OCI-M2 (cell line): ENCODE data around the gene KIF2C.
A peak's percentile ranks its signal among the peaks of the same experiment; 100 is the strongest.

Source experiments
- DNase-seq: peaks from one replicate; lab custom pipeline; 2025; ENCODE audit not compliant: unreplicated experiment; lab: John Stamatoyannopoulos, UW

The KIF2C gene

DNA sequence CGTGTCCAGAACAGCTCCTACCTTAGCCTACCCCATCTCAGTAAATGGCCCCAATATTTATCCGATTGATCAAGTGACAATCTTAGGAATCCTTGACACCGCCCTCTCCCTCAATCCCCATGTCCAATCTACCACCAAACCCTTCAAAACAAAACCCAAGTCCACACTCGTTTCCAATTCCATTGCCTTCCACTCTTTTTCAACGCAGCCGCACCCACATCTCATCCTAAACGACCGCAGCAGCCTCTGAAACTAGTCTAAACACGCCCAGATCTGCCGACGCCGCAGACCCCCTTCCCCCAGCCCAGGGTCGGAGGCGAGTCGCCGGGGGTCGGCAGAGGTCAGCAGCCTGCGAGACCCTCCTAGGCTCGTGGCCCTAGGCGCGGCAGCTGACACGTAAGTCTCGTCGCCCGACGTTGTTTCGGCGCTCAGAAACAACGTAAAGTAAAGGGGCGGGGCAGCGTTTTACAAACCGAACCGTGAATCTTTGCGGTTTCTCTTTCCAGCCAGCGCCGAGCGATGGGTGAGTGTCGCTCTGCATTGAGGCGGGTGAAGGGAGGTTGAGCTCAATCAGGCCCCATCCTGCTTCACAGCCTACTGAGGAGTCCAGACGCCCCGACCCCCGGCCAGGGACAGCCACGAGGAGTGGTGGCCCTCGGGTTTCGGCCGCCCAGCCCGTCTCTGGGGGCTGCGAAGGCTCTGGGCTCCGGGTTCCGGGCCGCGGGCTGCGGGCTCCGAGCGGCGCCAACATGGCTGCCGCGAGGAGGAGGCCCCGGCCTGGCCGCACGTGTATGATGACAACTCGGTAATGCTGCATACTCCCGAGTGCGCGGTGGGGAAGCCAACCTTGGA, 35.7 kb downstream of the KIF2C start, which contains the start of gene RPS8:
TSS of gene RPS8 (plus strand) at position 463 of the 852 bp plus-strand sequence. CDS start at position 520, 57 bp downstream.
- DNase-seq: peak; percentile 71

DNA sequence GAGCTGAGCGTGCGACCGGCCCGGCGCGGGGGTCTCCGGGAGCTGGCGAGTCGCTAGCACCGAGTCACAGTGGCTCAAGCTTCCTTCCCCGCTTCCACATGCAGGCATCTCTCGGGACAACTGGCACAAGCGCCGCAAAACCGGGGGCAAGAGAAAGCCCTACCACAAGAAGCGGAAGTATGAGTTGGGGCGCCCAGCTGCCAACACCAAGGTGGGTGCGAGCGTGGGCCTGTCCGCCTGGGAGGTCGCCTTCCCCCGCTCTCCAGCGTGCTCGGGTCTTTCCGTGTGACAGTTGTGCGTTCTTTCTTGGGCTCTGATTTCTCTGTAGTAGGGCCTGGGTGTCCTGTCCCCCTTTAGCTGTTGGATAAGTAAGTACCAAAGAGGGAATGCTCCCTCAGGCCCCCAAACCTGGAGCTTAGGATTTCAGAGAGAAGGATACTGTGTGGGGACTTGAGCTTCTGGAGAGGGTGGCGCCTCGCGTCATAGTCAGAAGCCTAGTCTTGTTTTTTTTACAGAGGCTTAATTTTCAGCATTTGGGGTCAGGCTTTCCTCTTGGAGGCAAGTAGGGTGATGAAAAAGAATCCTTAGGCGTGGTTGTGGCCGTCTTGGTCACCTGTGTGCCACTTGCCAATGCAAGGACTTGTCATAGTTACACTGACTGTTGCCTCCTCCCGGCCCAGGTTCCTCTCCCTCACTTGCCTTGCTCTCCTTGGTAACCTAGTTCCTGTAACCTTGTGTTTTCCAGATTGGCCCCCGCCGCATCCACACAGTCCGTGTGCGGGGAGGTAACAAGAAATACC, 36.5 kb downstream of the KIF2C start:
- no peak for DNase-seq

DNA sequence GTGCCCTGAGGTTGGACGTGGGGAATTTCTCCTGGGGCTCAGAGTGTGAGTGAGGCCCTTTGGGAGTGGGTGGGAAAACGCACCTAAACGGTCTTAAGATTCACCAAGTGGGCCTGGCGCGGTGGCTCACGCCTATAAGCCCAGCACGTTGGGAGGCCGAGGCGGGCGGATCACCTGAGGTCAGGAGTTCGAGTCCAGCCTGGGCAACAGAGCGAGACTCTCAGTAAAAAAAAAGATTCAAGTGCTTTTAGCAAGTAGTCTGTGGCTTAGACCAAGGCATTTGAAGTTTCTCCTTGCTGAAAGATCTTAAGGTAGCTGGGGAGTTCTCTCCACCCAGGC, 37.1 kb downstream of the KIF2C start:
- DNase-seq: no peak

DNA sequence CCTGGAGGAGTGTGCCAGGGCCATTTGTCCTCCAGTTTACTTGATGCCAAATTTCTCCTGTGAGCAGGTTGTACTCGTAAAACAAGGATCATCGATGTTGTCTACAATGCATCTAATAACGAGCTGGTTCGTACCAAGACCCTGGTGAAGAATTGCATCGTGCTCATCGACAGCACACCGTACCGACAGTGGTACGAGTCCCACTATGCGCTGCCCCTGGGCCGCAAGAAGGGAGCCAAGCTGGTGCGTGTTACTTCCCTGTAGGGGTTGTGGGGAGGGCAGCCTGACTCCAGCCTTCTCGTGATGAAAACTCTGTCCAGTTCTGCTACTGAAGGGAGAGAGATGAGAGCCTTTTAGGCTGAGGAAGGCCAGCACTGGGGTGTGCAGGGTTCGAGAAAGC, 37.9 kb downstream of the KIF2C start:
- no peak for DNase-seq

DNA sequence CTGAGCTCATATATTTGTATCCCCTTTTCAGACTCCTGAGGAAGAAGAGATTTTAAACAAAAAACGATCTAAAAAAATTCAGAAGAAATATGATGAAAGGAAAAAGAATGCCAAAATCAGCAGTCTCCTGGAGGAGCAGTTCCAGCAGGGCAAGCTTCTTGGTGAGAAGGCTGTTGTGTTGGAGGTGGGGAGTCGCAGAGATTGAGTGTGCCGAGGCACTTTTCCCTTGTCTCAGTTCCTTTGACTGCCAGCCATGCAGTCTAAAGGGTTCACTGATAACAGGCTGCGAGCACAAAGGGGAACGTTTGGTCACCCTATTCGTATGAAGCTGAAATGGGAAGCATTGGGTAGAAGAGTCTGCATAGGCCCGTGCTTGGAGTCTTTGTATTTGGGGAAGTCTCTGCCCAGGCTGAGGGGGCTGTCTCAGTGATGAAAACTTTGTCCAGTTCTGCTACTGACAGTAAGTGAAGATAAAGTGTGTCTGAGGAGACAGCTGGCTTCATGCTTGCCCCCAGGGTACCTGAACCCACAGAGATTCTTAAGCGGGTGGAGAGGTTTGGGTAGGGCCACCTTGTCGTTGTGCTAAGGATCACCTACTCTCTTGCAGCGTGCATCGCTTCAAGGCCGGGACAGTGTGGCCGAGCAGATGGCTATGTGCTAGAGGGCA, 38.5 kb downstream of the KIF2C start:
- no peak for DNase-seq

DNA sequence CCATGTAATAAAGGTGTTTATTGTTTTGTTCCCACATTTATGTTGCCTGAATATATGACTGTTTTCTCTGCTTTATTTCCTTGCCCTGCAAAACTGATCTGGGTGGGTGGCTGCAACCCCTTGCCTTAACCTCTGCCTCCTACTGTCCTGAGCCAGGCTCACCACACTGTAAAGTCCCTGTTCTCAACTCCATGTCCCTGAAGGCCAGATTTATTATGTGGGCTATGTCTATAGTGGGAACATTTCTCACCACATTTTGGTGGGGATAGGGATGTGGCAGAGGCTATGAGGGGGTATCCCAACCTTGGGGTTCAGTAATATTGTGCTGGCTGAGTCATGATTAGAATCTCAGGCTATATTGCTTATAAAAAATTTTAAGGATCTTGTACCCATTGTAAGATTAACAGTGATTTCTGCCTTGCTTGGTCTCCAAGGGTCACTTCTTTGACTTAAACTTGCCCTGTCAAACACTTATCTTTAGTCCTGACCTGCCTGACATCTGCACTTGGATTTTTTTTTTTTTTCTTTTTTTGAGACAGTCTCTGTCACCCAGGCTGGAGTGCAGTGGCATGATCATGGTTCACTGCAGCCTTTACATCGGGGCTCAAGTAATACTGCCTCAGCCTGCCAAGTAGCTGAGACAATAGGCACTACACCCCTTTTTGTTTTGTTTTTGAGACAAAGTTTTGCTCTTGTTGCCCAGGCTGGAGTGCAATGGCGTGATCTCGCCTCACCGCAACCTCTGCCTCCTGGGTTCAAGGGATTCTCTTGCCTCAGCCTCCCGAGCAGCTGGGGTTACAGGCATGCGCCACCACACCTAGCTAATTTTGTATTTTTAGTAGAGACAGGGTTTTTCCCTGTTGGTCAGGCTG, 39.3 kb downstream of the KIF2C start:
- DNase-seq: no peak

DNA sequence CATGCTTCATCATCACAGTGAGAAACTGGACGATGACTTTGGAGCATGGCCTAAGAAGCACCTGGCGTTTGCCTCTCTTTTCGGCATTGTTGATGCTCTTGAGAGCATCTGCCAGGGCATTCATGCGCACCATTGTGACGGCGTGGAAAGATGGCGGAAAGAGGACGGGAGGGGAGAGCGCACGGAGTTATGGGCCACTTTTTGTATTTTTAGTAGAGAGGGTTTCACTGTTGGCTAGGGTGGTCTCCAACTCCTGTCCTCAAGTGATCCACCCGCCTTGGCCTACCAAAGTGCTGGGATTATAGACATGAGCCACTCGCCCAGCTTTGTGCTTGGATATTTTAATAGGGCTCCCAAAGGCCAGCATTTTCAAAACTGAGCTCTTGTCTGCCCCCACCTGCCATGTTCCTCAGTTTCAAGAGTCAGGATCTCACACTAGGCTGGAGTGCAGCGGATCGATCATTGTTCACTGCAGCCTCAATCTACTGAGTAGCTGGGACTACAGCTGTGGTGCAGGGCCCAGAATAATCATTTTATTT, 41.0 kb downstream of the KIF2C start:
- DNase-seq: no peak

DNA sequence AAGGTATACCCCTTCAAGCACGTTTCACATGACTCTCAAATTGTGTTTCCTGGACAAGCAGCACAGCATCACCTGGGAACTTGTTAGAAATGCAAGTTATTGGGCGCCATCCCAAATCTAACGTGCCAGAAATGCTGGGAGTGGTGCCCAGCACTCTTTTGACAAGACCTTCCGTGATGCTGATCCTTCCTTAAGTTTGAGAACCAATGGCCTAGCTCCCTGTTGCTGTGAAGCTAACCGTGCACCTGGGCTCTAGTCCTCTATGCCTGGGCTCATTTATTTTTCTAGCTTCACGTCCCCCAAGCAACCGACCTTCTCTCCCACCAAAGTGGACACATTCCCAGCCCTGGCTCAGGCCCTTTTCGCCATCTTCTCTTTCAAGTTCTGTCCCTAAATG, 44.1 kb downstream of the KIF2C start:
- no peak for DNase-seq

DNA sequence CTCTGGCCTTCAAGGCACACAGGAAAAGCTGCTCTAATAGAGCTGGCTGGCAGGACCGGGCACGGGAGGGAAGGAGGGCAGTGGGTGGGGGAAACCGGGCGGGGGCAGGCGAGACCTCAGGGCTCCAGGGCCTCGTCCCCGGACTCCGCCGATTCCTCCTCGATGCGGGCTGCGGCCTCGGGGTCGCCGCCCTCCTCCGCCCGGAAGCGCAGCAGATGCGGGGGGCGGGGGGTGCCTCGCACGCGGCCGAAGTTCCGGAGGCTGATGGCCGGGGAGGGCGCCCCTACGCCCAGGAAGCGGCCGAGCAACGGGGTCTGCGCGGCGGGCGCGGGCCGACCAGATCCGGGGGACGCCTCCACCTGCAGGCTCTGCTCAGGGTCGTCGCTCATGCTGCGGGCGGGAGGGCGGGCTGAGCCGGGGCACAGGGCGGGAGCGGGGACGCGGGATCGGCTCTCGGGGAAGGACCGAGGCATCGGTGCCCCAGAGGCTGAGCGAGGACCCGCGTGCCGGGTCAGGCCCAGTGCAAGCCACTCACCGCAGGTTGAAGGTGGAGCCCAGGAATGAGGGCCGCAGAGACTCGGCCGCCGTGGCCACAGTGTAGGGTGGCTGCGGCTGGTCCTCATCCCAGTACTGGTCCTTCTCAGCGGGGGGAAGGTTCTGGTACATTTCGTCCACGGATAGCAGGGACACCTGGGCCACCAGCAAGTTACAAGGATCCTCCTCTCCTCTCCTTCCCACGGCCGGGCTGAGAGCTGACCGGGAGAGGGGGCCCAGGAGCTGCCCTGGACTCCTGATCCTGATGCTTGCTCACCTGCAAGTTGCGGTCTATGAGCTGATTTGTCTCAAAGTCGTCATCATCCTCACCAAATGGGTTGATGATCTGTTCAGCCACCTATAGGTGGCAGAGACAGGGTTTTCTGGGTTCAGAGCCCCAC, 44.7 kb downstream of the KIF2C start:
- no peak for DNase-seq

DNA sequence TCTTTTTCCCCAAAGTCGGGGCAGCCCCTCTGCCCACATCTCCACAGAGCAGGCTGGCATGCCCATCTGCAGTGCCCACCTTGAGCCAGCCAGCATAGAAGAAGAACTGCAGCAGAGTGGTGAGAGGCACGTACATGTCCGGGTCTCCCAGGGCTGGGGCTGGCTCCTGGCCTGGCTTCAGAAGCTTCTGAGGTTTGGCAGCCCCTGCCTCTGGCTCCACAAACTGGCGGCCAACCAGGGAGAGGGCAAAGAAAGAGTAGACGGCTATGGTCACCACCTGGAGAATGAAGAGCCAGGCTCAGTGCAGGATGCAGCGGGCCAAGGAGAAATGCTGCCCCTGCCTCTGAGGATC, 45.4 kb downstream of the KIF2C start:
- DNase-seq: no peak

DNA sequence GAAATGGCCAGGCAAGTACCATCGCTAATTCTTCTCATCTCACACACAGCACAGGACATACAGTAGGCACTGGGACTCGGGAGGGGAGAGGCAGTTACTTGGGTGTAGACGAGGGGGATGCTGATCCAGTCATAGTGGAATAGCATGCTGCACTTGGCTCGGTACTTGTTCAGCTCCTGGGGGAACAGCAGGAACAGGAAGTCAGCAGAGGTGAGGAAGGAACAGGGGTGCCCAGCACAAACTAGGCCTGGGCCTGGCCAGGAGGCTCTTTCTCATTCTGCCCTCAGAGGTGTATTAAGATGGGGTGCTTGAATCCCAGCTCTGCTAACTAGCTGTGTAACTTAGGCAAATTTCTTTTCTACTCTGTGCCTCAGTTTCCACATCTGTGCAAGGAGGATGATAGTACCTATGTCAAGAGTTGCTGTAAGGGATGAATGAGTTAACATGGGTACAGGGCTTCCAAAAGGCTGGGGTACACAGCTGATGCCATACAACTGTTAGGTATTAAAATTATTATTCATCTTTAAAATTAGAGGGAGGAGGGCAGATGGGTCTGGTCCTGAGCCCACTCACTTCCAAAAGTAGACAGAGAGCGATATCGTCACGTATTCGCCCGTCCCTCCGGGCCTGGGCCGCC, 46.0 kb downstream of the KIF2C start:
- DNase-seq: no peak

DNA sequence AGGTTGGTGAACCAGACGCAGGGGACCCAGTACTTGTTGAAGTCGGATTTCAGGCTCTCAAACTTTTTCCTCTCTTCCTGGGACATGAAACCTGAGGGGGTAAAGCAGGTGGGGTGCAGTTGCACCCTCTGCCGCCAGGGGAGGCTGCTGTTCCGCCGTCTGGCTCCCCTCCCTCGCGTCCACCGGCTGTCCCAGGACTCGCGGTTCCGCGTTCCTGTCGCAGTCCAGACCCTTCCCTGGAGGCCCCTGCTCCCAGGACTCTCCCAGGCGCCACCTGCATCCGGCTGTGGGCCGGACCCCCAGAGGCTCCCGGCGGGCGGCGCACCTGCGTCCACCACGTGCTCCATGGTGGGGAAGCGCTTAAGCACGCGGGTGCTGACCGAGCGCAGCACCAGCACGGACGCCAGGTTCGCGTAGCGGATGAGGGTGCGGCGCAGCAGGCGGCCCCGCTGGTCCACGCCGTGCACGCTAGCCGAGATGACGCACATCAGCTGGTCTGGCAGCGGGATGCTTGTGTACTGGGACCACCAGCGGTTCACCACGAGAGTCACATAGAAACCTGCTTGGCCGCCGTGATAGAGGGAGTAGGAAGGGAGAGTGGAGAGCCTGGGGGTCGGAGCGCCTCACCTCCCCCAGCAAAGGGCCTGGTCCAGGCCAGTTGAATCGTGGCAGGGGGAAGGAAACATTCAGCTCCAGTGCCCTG, 46.7 kb downstream of the KIF2C start:
- DNase-seq: no peak

DNA sequence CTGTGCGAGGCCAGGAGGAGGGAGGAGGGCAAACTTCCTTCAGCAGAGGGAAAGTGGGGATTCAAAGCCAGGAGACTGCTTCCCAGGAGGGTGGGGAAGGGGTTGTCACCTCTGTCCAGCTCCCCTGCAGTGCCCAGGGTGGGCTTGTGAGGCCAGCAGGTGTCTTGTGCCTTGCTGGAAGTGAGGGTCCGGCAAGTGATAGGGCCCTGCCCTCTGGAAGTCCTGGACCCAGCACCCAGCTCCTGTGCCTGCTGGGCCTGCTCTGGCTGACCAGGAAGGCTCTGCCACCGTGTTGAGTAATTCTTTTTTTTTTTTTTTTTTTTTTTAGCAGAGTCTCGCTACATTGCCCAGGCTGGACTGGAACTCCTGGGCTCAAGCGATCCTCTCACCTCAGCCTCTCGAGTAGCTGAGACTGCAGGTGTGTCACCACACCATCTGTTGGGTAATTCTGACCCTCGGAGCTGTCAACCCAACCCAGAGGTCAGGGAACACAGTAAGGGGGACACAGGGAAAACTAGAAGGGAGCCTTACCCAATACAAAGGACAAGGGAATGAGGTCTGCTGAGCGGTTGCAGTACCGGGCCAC, 47.3 kb downstream of the KIF2C start:
- DNase-seq: no peak

DNA sequence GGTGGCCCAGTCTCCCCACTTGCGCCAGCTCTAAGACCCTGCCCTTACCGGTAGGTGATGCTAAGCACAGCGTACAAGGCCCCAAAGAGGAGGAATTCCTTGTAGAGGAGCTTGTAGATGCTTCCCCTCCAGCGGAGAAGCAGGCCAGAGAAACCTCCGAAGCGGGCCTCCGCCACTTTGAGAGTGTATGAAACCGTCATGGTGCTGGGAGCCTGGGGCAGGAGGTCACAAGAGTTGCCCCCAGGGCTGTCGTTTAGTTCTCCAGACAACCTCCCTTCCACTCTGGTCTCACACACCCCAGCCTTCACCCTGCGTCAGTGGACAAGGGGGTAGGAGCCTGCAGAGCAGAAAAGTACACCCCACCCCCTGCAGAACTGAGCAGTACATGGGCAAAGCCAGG, 47.9 kb downstream of the KIF2C start:
- no peak for DNase-seq

DNA sequence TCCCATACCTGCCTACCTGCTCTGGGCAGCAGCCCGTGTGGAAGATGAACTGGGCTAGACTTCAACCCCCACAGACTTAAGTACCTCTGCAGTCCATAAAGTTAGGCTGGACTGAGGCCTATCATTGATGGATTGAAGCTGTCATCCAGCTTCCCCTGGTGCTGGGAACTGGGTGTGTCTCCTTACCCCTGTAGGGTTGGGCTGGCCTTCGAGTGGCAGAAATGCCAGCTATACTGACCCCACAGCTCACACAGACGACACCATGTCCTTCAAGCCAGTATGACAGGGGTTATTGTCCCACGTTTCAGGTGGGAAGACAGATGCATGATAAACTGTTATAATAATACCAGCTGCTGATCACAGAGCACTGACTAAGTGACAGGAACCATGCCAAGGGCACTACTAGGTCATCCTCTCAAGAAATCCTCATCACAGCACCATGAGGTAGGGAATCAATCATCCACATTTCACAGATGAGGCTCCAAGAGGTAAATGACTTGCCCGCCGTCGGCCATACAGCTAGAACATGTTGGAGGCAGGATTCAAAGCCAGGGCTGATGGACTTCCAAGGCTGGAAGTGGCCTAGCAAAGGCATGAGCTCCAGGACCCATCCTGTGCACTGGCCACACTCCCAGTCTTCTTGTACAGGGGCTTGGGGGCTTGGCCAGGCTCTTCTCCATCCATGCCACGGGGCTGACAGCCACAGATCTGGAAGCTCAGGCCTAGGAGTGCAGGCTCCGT, 48.7 kb downstream of the KIF2C start, which contains the start of gene BEST4:
TSS of gene BEST4 (minus strand) at position 51 of the 741 bp plus-strand sequence. CDS start 465 bp downstream, outside the sequence.
- DNase-seq: no peak

DNA sequence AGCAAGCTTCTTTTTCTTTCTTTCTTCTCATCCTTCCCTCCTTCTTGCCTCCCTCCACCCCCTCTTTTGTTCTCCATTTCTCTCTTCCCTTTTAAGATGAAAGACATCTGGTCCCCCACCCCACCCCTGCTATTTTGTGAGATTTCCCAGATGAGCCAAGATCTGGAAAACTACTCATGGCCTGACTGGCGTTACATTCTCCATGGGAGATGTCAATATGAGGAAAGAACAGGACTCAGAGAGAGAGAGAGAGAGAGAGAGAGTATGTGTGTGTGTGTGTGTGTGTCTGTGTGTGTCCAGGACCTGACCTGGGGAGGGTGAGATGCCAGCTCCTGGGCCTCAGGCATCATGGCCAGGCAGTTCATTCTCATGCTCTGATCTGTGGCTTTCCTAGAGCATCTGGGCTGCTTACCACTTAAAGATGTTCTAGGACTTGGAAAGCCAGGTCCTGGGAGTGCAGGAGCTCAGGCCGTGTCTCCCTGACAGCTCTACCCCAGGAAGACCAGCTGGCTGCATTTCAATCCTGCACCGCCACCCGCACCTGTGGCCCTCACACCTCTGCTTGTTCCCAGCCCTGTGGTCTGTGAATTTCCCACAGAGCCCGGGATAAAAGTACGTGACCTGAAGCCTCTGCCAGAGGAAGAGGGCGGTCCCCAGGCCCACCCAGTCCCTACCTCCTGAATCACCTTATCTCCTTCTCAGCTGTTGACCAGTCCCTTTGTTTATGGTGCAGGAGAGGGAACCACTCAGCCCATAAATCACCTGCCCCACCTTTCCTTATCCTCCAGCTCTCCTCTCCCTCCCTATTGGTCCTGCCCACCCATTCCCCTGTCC, 51.5 kb downstream of the KIF2C start:
- DNase-seq: no peak
